Brain microvascular endothelial cell (primary cell): ENCODE measurements around the gene CACYBP.
"Not testable (repeated sequence)": the region's sequence is repeated elsewhere in the genome, so short reads cannot be mapped to it uniquely, and the experiment has no call there.

Experiments
- DNase-seq: peaks from one replicate; pipeline ENCODE4 v3.0.0-alpha.2; 2020
- H3K27ac ChIP-seq: fragments of 250-450 bp; sonication (Bioruptor Pico); 2 replicates; pipeline ENCODE4 v1.5.1; 2020; ENCODE audit warnings: mild to moderate bottlenecking, moderate library complexity
- H3K27me3 ChIP-seq: fragments of 250-450 bp; sonication (Bioruptor Pico); replicated peaks from 2 replicates; pipeline ENCODE4 v1.5.1; 2020; ENCODE audit warnings: mild to moderate bottlenecking
- H3K36me3 ChIP-seq: fragments of 250-450 bp; sonication (Bioruptor Pico); replicated peaks from 2 replicates; pipeline ENCODE4 v1.5.1; 2020; ENCODE audit warnings: mild to moderate bottlenecking
- H3K4me3 ChIP-seq: 2 replicates; pipeline ENCODE4 v1.5.1; 2011; ENCODE audit warnings: low read depth, mild to moderate bottlenecking, control low read depth, low read length, moderate library complexity
- CTCF ChIP-seq: IDR thresholded peaks from 2 replicates; pipeline ENCODE4 v1.5.1; 2011; ENCODE audit warnings: low read depth, mild to moderate bottlenecking, moderate library complexity, low read length, control low read depth, inconsistent platforms; ENCODE audit errors: missing control alignments
- in situ Hi-C: cut with HindIII; loops from 2 replicates; pipeline ENCODE4 v1.10.0; 2017; ENCODE audit warnings: low sequenced_read_pairs, low pct_ligation_motif_present

CACYBP gene

GRCh38 chr1:175042650-175043049 is 42.9 kb downstream of the CACYBP start:
- Histone ChIP-seq H3K36me3 (no peaks in the 10 kb centered on the region), H3K4me3 (no peak overlapping the region), H3K27ac (no peak overlapping the region), H3K27me3 (no peaks in the 10 kb centered on the region)
- in situ Hi-C loops = no loop called here
- TF ChIP-seq CTCF = no peak
- DNase-seq = no peak

GRCh38 chr1:175043824-175044223 is 44.1 kb downstream of the CACYBP start:
- Histone ChIP-seq H3K27ac (no peak overlapping the region), H3K4me3 (no peak overlapping the region), H3K27me3 (no peaks in the 10 kb centered on the region), H3K36me3 (no peaks in the 10 kb centered on the region)
- in situ Hi-C loops = no loop called here
- DNase-seq = no peak
- no peak for TF ChIP-seq CTCF

- H3K36me3 ChIP-seq, in situ Hi-C loops, H3K4me3 ChIP-seq, H3K27ac ChIP-seq, DNase-seq, H3K27me3 ChIP-seq: not testable (repeated sequence)
Measured at GRCh38 chr1:175044591-175044990, 44.8 kb downstream of the CACYBP start.

GRCh38 chr1:175045097-175045496 is 45.4 kb downstream of the CACYBP start:
- H3K27ac ChIP-seq = no peak overlapping the region
- H3K27me3 ChIP-seq = no peaks in the 10 kb centered on the region
- H3K4me3 ChIP-seq = no peak overlapping the region
- no peak for DNase-seq
- in situ Hi-C loops = no loop called here
- TF ChIP-seq CTCF = no peak
- no peaks in the 10 kb centered on the region for H3K36me3 ChIP-seq

GRCh38 chr1:175045519-175045918 is 45.8 kb downstream of the CACYBP start:
- no peak overlapping the region for H3K4me3 ChIP-seq
- no peak for DNase-seq
- in situ Hi-C loops = no loop called here
- TF ChIP-seq CTCF = no peak
- no peaks in the 10 kb centered on the region for H3K27me3 ChIP-seq
- H3K27ac ChIP-seq = no peak overlapping the region
- no peaks in the 10 kb centered on the region for H3K36me3 ChIP-seq

- in situ Hi-C loops = no loop called here
- H3K27me3 ChIP-seq = no peaks in the 10 kb centered on the region
- H3K27ac ChIP-seq = no peak overlapping the region
- H3K36me3 ChIP-seq = no peaks in the 10 kb centered on the region
- DNase-seq = no peak
- no peak overlapping the region for H3K4me3 ChIP-seq
- TF ChIP-seq CTCF = no peak
Measured at GRCh38 chr1:175050992-175051391, 51.2 kb downstream of the CACYBP start.

GRCh38 chr1:175054736-175055135 is 55.0 kb downstream of the CACYBP start:
- Histone ChIP-seq H3K27me3 (no peaks in the 10 kb centered on the region), H3K36me3 (no peaks in the 10 kb centered on the region)

More at GRCh38 chr1:175054736-175055135, 55.0 kb downstream of the CACYBP start:
- DNase-seq = no peak
- Histone ChIP-seq H3K27ac (no peak overlapping the region), H3K4me3 (no peak overlapping the region)
- in situ Hi-C loops = no loop called here
- no peak for TF ChIP-seq CTCF
